Psoas muscle (tissue), 8 donors: ENCODE data around the gene RPP25L. TPM values are rescaled to one million over a fixed set of nuclear protein-coding genes. Genes with fewer than 3 reads are reported as not detected.
"Not testable (repeated sequence)": the region's sequence is repeated elsewhere in the genome, so short reads cannot be mapped to it uniquely, and the experiment has no call there.

Experiments used
- ATAC-seq, 4 donors: fragments of 200-7000 bp; cut with Tn5 transposase; one replicate each; pipeline ENCODE4 v1.9.1; 2020; ENCODE audit warnings: moderate library complexity in 3 of 4, mild to moderate bottlenecking in 2 of 4
- DNase-seq, 2 donors: peaks; one replicate each; pipeline ENCODE4 v3.0.0-alpha.2; 2020
- H3K27ac ChIP-seq: fragments of 200-600 bp; one replicate; pipeline ENCODE4 v1.8.0; 2022
- H3K27me3 ChIP-seq, 3 donors: fragments of 200-600 bp in 1 of 3; one replicate each; pipeline versions ENCODE4 v1.6.1 to v1.8.0; 2013 to 2022; ENCODE audit warnings: low read length in 2 of 3, mild to moderate bottlenecking in 2 of 3, moderate library complexity in 1 of 3; ENCODE audit not compliant: insufficient read depth in 3 of 3
- H3K36me3 ChIP-seq, 2 donors: fragments of 200-600 bp in 1 of 2; one replicate each; pipeline versions ENCODE4 v1.6.1 to v1.8.0; 2013 to 2022; ENCODE audit warnings: low read depth in 1 of 2, mild to moderate bottlenecking in 1 of 2, moderate library complexity in 1 of 2; ENCODE audit not compliant: insufficient read depth in 1 of 2
- H3K4me1 ChIP-seq: fragments of 200-600 bp; one replicate; pipeline ENCODE4 v1.8.0; 2022
- H3K4me3 ChIP-seq: fragments of 200-600 bp; one replicate; pipeline ENCODE4 v1.8.0; 2022; ENCODE audit warnings: mild to moderate bottlenecking
- H3K9me3 ChIP-seq: fragments of 200-600 bp; one replicate; pipeline ENCODE4 v1.8.0; 2022
- CTCF ChIP-seq: fragments of 200-600 bp; IDR thresholded peaks from one replicate; pipeline ENCODE4 v1.8.0; 2022; ENCODE audit warnings: antibody characterized with exemption
- WGBS, 3 donors: extraction: QIAGEN DNeasy Blood & Tissue Kit; methylation state at CpG; one replicate each; pipeline versions ENCODE4 v1.1.6 to v1.1.7; 2013; 5-methylcytosine and 5-hydroxymethylcytosine counted together
- intact Hi-C, 2 donors: fragments of 100-400 bp; cut with DNase I; formaldehyde crosslinking; loops; one replicate each; pipeline versions ENCODE4 v1.11.0 to v1.14.2; 2022
- polyA plus RNA-seq, 3 donors: library from polyadenylated mRNA; stranded (reverse); fragments of 200-250 nt; gene quantifications; one replicate each; pipeline ENCODE4 v1.2.3, GENCODE V29; 2013
- total RNA-seq, 4 donors: library from RNA; stranded (reverse); fragmentation: NEBNext Ultra II Directional in 2 of 4; extraction: Animal tissue kit (Norgen Biotek cat#: 25700) in 2 of 4; gene quantifications; one replicate each; pipeline versions ENCODE4 v1.2.1 to v1.2.4, GENCODE V29; 2021 to 2023
- donor health status: healthy with polysubstance abuse.
- donor health status: DM: no; HTN: no; CAD: no; lungs with moderate emphysema.
- donor health status: Bipolar disorder and iron deficiency.
- donor health status: healthy.
- donor health status: DM: yes; HTN: yes; CAD: no.
- donor health status: DM: no; HTN: no; CAD: no.
- donor health status: DM: no; HTN: no; CAD: no.
- donor health status: DM: yes; HTN: yes; CAD: no.

The RPP25L gene
- total and polyA plus RNA-seq, 7 donors, result 58.5 to 124 (median 69.7) TPM

GRCh38 chr9:34642679-34643078, 30.8 kb upstream of the RPP25L start:
- no peak for TF ChIP-seq CTCF
- ATAC-seq (no peak), DNase-seq (no peak)
- H3K9me3 ChIP-seq, result no peaks in the 10 kb centered on the region
- H3K27me3 ChIP-seq, result no peaks in the 10 kb centered on the region
- 92 to 100% (median 100%) methylated on average over 1 of the region's 1 CpG for WGBS, 3 donors
- H3K36me3 ChIP-seq, result no peaks in the 10 kb centered on the region
- peaks cover 11% of the 10 kb centered on the region for H3K4me1 ChIP-seq
- no peak overlapping the region for H3K27ac ChIP-seq
- H3K4me3 ChIP-seq, result no peak overlapping the region
- intact Hi-C loops, result no loop called here

- WGBS, 3 donors, result 85 to 91% (median 90%) methylated on average over 8 of the region's 8 CpGs
- H3K9me3 ChIP-seq, ATAC-seq, H3K27ac ChIP-seq, intact Hi-C loops, H3K4me3 ChIP-seq, H3K27me3 ChIP-seq: not testable (repeated sequence)
- H3K4me1 ChIP-seq, result peaks cover 22% of the 10 kb centered on the region
- peaks cover 0 to 12% of the 10 kb centered on the region in 2 donors for H3K36me3 ChIP-seq
- DNase-seq, result peak in 1 of 2 donors; percentile 2
Observed at GRCh38 chr9:34639322-34639721, 27.4 kb upstream of the RPP25L start.

GRCh38 chr9:34638138-34638445, 26.2 kb upstream of the RPP25L start:
- Histone ChIP-seq H3K9me3 (no peaks in the 10 kb centered on the region), H3K27ac (peak overlapping the region; percentile 91), H3K27me3 (no peaks in the 10 kb centered on the region), H3K36me3 (peaks cover 0 to 12% of the 10 kb centered on the region in 2 donors), H3K4me1 (peaks cover 26% of the 10 kb centered on the region), H3K4me3 (peak overlapping the region; percentile 94)
- 14 to 28% (median 22%) methylated on average over 7 of the region's 7 CpGs for WGBS, 3 donors
- TF ChIP-seq CTCF, result no peak
- DNase-seq, result no peak
- no peak for ATAC-seq
- intact Hi-C loops, result no loop called here

GRCh38 chr9:34637356-34638137, 25.6 kb upstream of the RPP25L start, which contains the start of gene SIGMAR1:
Gene SIGMAR1 (minus strand): TSS chr9:34637787. CDS start chr9:34637697, 90 bp downstream.
- H3K4me3 ChIP-seq, result peak within 1 kb of the TSS; percentile 94
- H3K27ac ChIP-seq, result peak within 1 kb of the TSS; percentile 91
- TF ChIP-seq CTCF, result no peak
- H3K9me3 ChIP-seq, result no peaks in the 10 kb centered on the region
- peaks cover 0 to 12% of the 10 kb centered on the region in 2 donors for H3K36me3 ChIP-seq
- intact Hi-C loops, result no loop called here
- H3K27me3 ChIP-seq, result no peaks in the 10 kb centered on the region
- peak; percentile 96 to 97 for DNase-seq
- H3K4me1 ChIP-seq, result peaks cover 26% of the 10 kb centered on the region
- WGBS, 3 donors, result 0 to 1% (median 1%) methylated on average over 54 to 74 of the region's 74 CpGs
- ATAC-seq, result peak; percentile 95 to 97 (median 96)

GRCh38 chr9:34636791-34637355, 25.0 kb upstream of the RPP25L start:
- no peak for TF ChIP-seq CTCF
- intact Hi-C loops, result no loop called here
- Histone ChIP-seq H3K4me3 (peak overlapping the region; percentile 94), H3K36me3 (peaks cover 0 to 12% of the 10 kb centered on the region in 2 donors), H3K4me1 (peaks cover 26% of the 10 kb centered on the region), H3K27me3 (no peaks in the 10 kb centered on the region), H3K9me3 (no peaks in the 10 kb centered on the region), H3K27ac (peak overlapping the region; percentile 91)
- 5% methylated on average over 22 to 23 of the region's 23 CpGs for WGBS, 3 donors
- no peak for DNase-seq
- no peak for ATAC-seq
